BE2C (cell line): Measurements from ENCODE around the gene SERAC1.
"Not testable (repeated sequence)": the region's sequence is repeated elsewhere in the genome, so short reads cannot be mapped to it uniquely, and the experiment has no call there.

ENCODE experiments used
- DNase-seq: peaks from one replicate; pipeline ENCODE4 v3.0.0-alpha.2; 2020
- H3K27me3 ChIP-seq: fragments of 250-450 bp; sonication (Bioruptor Pico); 2 replicates; pipeline ENCODE4 v1.5.1; 2020; ENCODE audit warnings: mild to moderate bottlenecking
- H3K36me3 ChIP-seq: fragments of 250-450 bp; sonication (Bioruptor Pico); 2 replicates; pipeline ENCODE4 v1.5.1; 2020; ENCODE audit warnings: mild to moderate bottlenecking
- H3K4me1 ChIP-seq: fragments of 250-450 bp; sonication (Bioruptor Pico); 2 replicates; pipeline ENCODE4 v1.5.1; 2020
- H3K4me3 ChIP-seq: 2 replicates; pipeline ENCODE4 v1.5.1; 2011; ENCODE audit warnings: low read depth, low read length
- H3K9me3 ChIP-seq: fragments of 250-450 bp; sonication (Bioruptor Pico); 2 replicates; pipeline ENCODE4 v1.5.1; 2020
- CTCF ChIP-seq: IDR thresholded peaks from 2 replicates; pipeline ENCODE4 v1.5.1; 2012; ENCODE audit warnings: mild to moderate bottlenecking, low read depth, low read length

The SERAC1 gene

GRCh38 chr6:158174024-158174423, 6.0 kb upstream of the SERAC1 start:
- H3K36me3 ChIP-seq = no peaks in the 10 kb centered on the region

GRCh38 chr6:158172001-158172400, 3.9 kb upstream of the SERAC1 start:
- H3K27me3 ChIP-seq = no peaks in the 10 kb centered on the region
- no peaks in the 10 kb centered on the region for H3K9me3 ChIP-seq
- DNase-seq = no peak
- H3K36me3 ChIP-seq = no peaks in the 10 kb centered on the region
- TF ChIP-seq CTCF = no peak
- no peaks in the 10 kb centered on the region for H3K4me1 ChIP-seq
- H3K4me3 ChIP-seq = no peak overlapping the region

More at GRCh38 chr6:158174024-158174423, 6.0 kb upstream of the SERAC1 start:
- Histone ChIP-seq H3K4me3 (no peak overlapping the region), H3K4me1 (no peaks in the 10 kb centered on the region), H3K27me3 (no peaks in the 10 kb centered on the region), H3K9me3 (no peaks in the 10 kb centered on the region)
- DNase-seq = no peak
- TF ChIP-seq CTCF = no peak

GRCh38 chr6:158170656-158171081, 2.6 kb upstream of the SERAC1 start:
- TF ChIP-seq CTCF = no peak
- Histone ChIP-seq H3K27me3 (no peaks in the 10 kb centered on the region), H3K4me1 (no peaks in the 10 kb centered on the region), H3K36me3 (no peaks in the 10 kb centered on the region), H3K9me3 (no peaks in the 10 kb centered on the region), H3K4me3 (no peak overlapping the region)
- DNase-seq = no peak

GRCh38 chr6:158169634-158170033, 1.6 kb upstream of the SERAC1 start:
- not testable (repeated sequence) for H3K4me3 ChIP-seq, H3K36me3 ChIP-seq

GRCh38 chr6:158165919-158166416, 2.1 kb downstream of the SERAC1 start:
- Histone ChIP-seq H3K9me3 (no peaks in the 10 kb centered on the region), H3K27me3 (no peaks in the 10 kb centered on the region), H3K36me3 (no peaks in the 10 kb centered on the region), H3K4me3 (no peak overlapping the region), H3K4me1 (no peaks in the 10 kb centered on the region)
- no peak for DNase-seq
- TF ChIP-seq CTCF = no peak

More at GRCh38 chr6:158169634-158170033, 1.6 kb upstream of the SERAC1 start:
- not testable (repeated sequence) for DNase-seq, H3K4me1 ChIP-seq, H3K9me3 ChIP-seq, H3K27me3 ChIP-seq

GRCh38 chr6:158164579-158165170, 3.4 kb downstream of the SERAC1 start:
- TF ChIP-seq CTCF = no peak
- no peaks in the 10 kb centered on the region for H3K9me3 ChIP-seq
- H3K27me3 ChIP-seq = no peaks in the 10 kb centered on the region
- no peaks in the 10 kb centered on the region for H3K4me1 ChIP-seq
- H3K4me3 ChIP-seq = no peak overlapping the region
- H3K36me3 ChIP-seq = no peaks in the 10 kb centered on the region
- DNase-seq = no peak
